Left ventricle myocardium superior (tissue), 1 donor: Measurements from ENCODE around the gene GRIK4. TPM values are rescaled to one million over a fixed set of nuclear protein-coding genes. Genes with fewer than 3 reads are reported as not detected.
"Not testable (repeated sequence)": the region's sequence is repeated elsewhere in the genome, so short reads cannot be mapped to it uniquely, and the experiment has no call there.

ENCODE experiments used
- ATAC-seq: fragments of 200-7000 bp; cut with Tn5 transposase; one replicate; pipeline ENCODE4 v1.9.1; 2020; ENCODE audit warnings: mild to moderate bottlenecking, moderate library complexity
- DNase-seq: peaks from one replicate; pipeline ENCODE4 v3.0.0-alpha.2; 2020
- intact Hi-C: fragments of 100-400 bp; cut with micrococcal nuclease; formaldehyde crosslinking; loops from one replicate; pipeline ENCODE4 v1.11.0; 2022
- total RNA-seq: library from RNA; stranded (reverse); fragmentation: NEBNext Ultra II Directional; extraction: Animal tissue kit (Norgen Biotek cat#: 25700); gene quantifications from one replicate; pipeline ENCODE4 v1.2.1, GENCODE V29; 2021
- donor health status: DM: no; HTN: yes; CAD: no; lungs with severe emphysema.

GRIK4 gene
- total RNA-seq, 1 donor from 2014 or later = 0.22 TPM

DNA sequence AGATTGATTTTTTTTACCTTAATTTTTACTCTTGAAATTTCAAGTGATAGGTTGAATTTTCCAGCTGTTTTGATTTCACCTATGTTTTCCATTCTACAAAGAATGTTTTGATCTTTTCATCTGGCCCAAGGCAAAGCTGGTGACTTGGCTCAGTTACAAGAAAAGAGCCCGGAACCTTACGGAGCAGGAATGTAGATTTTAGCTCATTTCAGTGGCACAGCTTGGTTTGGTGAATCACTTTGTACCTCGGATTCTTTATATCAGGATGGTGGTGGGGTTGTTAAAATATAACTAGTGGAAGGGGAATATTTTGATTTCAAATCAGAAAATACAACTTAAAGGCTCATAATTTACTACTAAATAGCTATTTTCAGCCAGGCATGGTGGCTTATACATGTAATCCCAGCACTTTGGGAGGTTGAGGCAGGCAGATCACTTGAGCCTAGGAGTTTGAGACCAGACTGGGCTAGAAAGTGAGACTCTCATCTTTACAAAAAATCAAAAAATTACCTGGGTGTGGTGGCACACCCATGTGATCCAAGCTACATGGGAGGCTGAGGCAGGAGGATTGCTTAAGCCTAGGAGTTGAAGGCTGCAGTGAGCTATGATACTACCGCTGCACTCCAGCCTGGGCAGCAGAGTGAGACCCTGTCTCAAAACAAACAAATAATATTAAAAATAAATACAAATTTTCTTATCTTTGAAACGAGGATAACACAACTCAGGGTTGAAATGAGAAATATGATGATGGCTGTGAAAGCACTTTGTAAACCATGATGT is 9.4 kb upstream of the GRIK4 start:
- no peak for ATAC-seq
- DNase-seq = no peak
- intact Hi-C loops = no loop called here

DNA sequence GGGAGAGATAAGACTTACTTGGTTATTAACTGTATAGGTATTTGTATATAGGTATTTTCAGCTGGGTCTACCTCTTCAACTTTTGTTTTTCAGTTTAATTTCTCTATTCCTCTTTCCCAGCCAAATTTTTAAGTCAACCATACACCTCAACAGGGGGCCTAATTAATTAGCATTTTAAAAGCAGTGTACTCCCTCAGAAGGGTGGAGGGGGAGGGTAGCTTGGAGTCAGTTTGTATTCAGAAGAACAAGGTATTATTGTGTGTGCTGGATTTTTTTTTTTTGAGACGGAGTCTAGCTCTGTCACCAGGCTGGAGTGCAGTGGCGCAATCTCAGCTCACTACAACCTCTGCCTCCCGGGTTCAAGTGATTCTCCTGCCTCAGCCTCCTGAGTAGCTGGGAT is 8.0 kb upstream of the GRIK4 start:
- intact Hi-C loops, DNase-seq, ATAC-seq: not testable (repeated sequence)

- intact Hi-C loops = loop anchor here (5.0 kb wide), 1 partner anchor 181 kb away; no protein-coding TSS in a partner anchor
- no peak for DNase-seq
- no peak for ATAC-seq
Measured at GRCh38 chr11:120505801-120506425, 5.6 kb upstream of the GRIK4 start.

GRCh38 chr11:120509346-120510053 is 2.0 kb upstream of the GRIK4 start:
- intact Hi-C loops = loop anchor here (5.0 to 10.0 kb wide), 2 partner anchors 178 to 435 kb away; no protein-coding TSS in a partner anchor
- DNase-seq (no peak), ATAC-seq (no peak)

- no peak for DNase-seq
- intact Hi-C loops = loop anchor here (10.0 kb wide), 1 partner anchor 434 kb away; no protein-coding TSS in a partner anchor
- no peak for ATAC-seq
Measured at GRCh38 chr11:120510406-120511115, 987 bp upstream of the GRIK4 start.

- DNase-seq (no peak), ATAC-seq (no peak)
Measured at GRCh38 chr11:120511820-120512738, 531 bp downstream of the GRIK4 start.

DNA sequence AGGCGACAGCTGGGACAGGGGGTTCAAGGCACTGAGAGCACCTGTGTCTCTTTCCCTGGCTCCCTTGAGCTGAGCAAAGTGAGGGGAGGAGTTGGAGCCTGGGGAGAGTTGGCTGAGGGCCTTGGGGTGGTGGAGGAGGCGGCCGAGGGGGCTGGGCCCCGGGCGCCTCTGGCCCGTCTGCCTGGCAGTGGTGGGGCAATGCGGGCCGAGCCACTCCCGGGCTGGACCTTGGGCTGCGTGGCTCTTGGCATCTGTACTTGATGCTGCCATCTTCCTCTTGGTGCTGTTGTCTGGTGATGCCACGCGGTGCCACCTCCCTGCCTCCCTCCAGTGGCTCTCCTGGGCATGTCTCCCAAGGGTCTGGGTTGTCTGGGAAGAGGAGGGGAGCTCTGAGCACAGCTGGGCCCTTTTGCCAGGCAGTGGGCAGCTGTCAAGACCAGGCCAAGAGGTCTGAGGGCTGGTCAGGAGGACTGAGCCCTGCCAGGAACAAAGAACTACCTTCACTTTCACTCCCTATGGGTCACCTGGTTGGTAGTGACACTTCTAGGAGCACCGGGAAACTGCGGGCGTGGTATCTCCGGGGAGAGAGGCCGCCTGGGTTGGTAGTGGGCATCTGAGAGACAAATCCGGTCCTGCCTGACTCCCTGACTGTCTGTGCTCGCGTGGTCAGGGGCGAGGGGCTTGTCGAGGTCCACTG is 1.3 kb downstream of the GRIK4 start:
- intact Hi-C loops = loop anchor here (10.0 kb wide), 1 partner anchor 432 kb away; no protein-coding TSS in a partner anchor
- ATAC-seq (no peak), DNase-seq (no peak)

More at GRCh38 chr11:120511820-120512738, 531 bp downstream of the GRIK4 start:
- intact Hi-C loops = loop anchor here (10.0 kb wide), 1 partner anchor 433 kb away; no protein-coding TSS in a partner anchor

GRCh38 chr11:120513436-120514315 is 2.1 kb downstream of the GRIK4 start:
- intact Hi-C loops = loop anchor here (10.0 kb wide), 1 partner anchor 431 kb away; no protein-coding TSS in a partner anchor
- DNase-seq = no peak
- no peak for ATAC-seq

DNA sequence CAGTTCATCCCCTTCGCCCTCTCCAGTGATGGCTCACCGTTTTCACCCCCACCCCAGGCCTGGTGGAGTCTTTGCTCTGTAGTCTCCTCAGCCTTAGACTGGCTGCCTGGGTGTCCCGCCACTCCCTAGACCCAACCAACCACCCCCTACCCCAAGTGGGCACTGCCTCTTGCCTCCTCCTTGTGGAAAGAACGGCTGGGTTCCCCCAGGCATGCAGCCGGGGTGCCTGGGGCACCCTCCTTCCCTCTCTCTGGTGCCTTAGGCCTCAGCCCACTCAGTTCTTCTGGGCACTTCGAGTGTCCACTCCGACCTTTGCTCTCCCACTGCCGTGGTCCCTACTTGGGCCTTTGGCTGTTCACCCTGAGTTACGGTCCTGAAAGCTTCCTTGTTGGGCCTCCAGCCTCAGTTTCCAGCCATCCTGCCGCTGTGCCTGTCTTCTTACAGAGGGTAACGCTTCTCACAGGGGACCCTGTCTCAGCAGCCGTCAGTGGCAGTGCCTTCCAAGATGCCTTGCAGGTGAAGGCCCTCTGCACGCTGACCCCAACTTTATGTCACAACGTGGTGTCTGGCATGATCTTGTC is 3.1 kb downstream of the GRIK4 start:
- intact Hi-C loops = loop anchor here (10.0 kb wide), 1 partner anchor 430 kb away; no protein-coding TSS in a partner anchor
- DNase-seq = no peak
- ATAC-seq = no peak

DNA sequence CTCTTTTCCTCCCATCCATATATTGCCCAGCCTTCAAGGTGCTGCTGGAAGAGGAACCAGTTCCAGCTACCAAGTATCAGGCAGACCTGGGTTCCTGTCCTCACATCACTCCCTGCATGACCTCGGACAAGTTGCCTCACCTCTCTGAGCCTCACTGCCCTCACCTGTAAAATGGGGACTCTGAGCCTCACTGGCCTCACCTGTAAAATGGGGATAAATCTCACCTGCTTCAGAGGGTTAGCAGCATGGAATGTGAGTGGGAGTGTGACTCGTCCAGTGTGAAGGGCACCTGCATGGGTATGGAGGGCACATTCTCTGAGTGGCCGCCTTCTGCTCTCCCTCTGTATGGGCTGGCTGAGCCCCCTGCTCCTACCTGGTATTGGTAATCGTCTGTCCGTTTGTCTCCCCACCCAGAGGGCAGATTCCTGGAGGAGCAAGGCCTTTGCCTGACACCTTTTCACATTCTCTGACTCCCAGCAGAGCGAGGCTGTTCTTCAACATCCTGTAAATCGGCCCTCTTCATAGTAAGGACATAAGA is 3.7 kb downstream of the GRIK4 start:
- ATAC-seq (no peak), DNase-seq (no peak)
- intact Hi-C loops = loop anchor here (10.0 kb wide), 1 partner anchor 430 kb away; no protein-coding TSS in a partner anchor

DNA sequence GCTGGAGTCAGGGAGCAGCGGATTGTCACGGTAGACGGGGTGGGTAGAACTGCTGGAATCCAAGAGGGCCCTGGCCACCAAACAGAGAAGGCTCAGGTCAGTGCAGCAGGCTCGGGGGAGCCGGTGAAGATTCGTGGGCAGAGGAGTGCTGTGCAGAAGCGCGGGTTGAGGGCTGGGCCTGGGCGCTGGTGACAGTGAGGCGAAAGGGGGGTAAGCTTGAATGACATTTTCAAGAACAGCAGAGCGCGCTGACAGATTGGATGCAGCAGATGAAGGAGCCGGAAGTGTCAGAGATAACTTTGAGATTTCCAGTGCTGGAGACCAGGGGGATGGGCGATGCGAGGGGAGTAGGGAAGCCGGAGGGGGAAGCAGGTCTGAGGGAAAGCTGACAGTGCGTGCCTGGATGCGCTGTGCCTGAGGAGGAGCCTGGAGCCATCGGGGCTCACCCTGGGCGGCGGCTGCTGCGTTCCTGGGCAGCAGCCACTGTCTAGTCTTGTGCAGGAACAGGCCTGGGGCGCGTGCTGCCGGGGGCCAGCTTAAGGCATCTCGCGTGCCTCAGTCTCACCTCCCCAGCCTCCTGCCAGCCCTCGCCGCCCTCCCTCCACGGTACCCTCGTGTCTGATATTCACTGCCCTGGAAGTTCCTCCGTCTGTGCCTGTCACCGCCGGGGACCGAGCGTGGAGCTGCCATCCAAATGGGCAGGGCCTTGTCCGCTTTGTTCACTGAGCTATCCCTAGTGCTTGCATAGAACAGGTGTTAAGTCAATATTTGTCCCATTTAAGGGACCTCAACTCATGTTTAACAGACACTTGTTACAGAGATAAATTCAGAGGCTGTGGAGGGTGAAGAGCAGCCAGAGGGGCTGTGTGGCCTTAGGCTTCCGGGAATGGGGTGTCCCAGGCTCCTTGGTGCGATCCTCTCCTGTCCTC is 5.2 kb downstream of the GRIK4 start:
- DNase-seq (no peak), ATAC-seq (peak; percentile 55)
- intact Hi-C loops = loop anchor here (10.0 kb wide), 1 partner anchor 428 kb away; no protein-coding TSS in a partner anchor

DNA sequence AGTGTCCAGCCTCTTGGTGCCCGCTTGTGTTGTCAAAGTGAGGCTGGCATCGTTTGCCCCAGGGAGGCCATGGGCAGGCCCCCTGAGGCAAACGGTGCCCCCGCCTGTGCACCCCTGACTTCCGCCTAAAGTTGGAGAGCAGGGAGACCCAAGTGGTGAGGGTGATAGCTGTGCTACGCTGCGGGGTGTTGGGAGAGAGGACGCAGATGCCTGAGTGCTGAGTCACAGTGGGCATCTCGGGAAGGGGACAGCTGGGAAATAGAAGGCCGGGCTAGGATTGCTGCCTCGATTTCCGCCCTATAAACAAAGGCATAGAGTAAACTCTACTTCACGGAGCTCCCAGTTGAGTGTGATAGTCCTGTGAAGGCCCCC is 5.8 kb downstream of the GRIK4 start:
- DNase-seq (no peak), ATAC-seq (peak; percentile 69)
- intact Hi-C loops = loop anchor here (10.0 kb wide), 1 partner anchor 427 kb away; no protein-coding TSS in a partner anchor

GRCh38 chr11:120517801-120518291 is 6.3 kb downstream of the GRIK4 start:
- intact Hi-C loops = loop anchor here (10.0 kb wide), 1 partner anchor 427 kb away; no protein-coding TSS in a partner anchor
- ATAC-seq (peak; percentile 10), DNase-seq (no peak)

- no peak for DNase-seq
- ATAC-seq = no peak
- intact Hi-C loops = loop anchor here (10.0 kb wide), 1 partner anchor 426 kb away; no protein-coding TSS in a partner anchor
Measured at GRCh38 chr11:120518356-120518755, 6.8 kb downstream of the GRIK4 start.
